ENCODE measurements around the gene NOX4. TPM values are rescaled to one million over a fixed set of nuclear protein-coding genes. Genes with fewer than 3 reads are reported as not detected.

The NOX4 gene
- total RNA-seq, 1 donor from 2014 or later = 3.3 TPM

DNA sequence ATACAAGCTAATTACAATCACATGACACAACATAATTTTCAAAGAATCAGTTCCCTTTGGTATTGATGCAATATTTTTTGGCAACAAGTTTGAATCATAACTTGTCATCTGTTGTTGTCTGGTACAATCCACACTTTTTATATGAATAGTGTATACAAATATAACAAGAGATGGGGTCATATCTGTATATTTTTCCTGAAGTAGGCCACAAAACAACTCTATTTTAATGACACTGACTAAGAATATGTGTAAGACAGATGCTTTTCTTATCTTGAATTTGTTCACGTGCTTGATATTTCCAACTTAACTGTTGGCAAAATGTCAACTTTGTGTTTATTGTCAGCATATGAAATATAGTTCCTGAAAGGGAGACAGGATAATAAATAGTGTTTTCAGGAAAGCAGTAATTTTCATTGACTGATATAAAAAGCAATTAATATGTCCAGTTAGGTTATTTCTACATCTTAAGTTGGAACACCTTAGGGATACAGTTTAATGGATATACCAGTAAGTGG is 27.9 kb downstream of the NOX4 start:
- Histone ChIP-seq H3F3A (ENCODE audit: low read depth) (no peaks in the 10 kb centered on the region), H3K4me2 (no peak overlapping the region), H3K4me3 (no peak overlapping the region), H3K9me3 (ENCODE audit: low read depth) (no peaks in the 10 kb centered on the region), H3K4me1 (no peaks in the 10 kb centered on the region), H3K27me3 (no peaks in the 10 kb centered on the region), H3K36me3 (no peaks in the 10 kb centered on the region), H2AFZ (replicated peaks) (no peak overlapping the region), H4K20me1 (ENCODE audit: low read depth) (no peaks in the 10 kb centered on the region), H3K9ac (no peak overlapping the region), H3K27ac (no peak overlapping the region), H3K79me2 (ENCODE audit: low read depth) (no peaks in the 10 kb centered on the region)
- TF ChIP-seq EZH2phosphoT487 (IDR thresholded peaks at IDR 0.05) = no peak
- TF ChIP-seq EZH2 (IDR thresholded peaks at IDR 0.05) = no peak
- Mint-ChIP-seq H3K36me3 (no peaks in the 10 kb centered on the region), H3K4me1 (no peaks in the 10 kb centered on the region), H3K9me3 (peaks cover 2% of the 10 kb centered on the region), H3K27ac (no peak overlapping the region), H3K4me3 (no peak overlapping the region), H3K27me3 (ENCODE audit: insufficient read depth, low read depth) (no peaks in the 10 kb centered on the region)
- no peak for DNase-seq (ENCODE audit: low spot score)

DNA sequence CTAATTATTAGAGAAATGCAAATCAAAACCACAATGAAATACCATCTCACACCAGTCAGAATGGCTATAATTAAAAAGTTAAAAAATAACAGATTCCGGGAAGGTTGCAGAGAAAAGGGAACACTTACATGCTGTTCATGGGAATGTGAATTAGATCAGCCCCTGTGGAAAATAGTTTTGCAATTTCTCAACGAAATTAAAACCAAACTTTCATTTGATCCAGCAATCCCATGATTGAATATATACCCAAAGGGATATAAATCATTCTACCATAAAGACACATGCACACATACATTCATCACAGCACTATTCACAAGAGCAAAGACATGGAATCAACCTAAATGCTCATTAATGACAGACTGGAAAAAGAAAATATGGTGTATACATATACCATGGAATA is 32.5 kb downstream of the NOX4 start:
- Histone ChIP-seq H3K9ac (no peak overlapping the region), H3K79me2 (ENCODE audit: low read depth) (no peaks in the 10 kb centered on the region), H4K20me1 (ENCODE audit: low read depth) (no peaks in the 10 kb centered on the region), H3K27me3 (no peaks in the 10 kb centered on the region), H3K4me2 (no peak overlapping the region), H3K27ac (no peak overlapping the region), H3K9me3 (ENCODE audit: low read depth) (no peaks in the 10 kb centered on the region), H2AFZ (replicated peaks) (no peak overlapping the region), H3K4me1 (no peaks in the 10 kb centered on the region), H3F3A (ENCODE audit: low read depth) (no peaks in the 10 kb centered on the region), H3K4me3 (no peak overlapping the region), H3K36me3 (no peaks in the 10 kb centered on the region)
- H3K36me3 Mint-ChIP-seq = peaks cover 2% of the 10 kb centered on the region
- H3K4me1 Mint-ChIP-seq = no peaks in the 10 kb centered on the region
- TF ChIP-seq EZH2 (IDR thresholded peaks at IDR 0.05) (no peak), EZH2phosphoT487 (IDR thresholded peaks at IDR 0.05) (no peak)
- TF ChIP-seq, protein P1, sequence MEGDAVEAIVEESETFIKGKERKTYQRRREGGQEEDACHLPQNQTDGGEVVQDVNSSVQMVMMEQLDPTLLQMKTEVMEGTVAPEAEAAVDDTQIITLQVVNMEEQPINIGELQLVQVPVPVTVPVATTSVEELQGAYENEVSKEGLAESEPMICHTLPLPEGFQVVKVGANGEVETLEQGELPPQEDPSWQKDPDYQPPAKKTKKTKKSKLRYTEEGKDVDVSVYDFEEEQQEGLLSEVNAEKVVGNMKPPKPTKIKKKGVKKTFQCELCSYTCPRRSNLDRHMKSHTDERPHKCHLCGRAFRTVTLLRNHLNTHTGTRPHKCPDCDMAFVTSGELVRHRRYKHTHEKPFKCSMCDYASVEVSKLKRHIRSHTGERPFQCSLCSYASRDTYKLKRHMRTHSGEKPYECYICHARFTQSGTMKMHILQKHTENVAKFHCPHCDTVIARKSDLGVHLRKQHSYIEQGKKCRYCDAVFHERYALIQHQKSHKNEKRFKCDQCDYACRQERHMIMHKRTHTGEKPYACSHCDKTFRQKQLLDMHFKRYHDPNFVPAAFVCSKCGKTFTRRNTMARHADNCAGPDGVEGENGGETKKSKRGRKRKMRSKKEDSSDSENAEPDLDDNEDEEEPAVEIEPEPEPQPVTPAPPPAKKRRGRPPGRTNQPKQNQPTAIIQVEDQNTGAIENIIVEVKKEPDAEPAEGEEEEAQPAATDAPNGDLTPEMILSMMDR (IDR thresholded peaks at IDR 0.05) = no peak
- H3K4me3 Mint-ChIP-seq = no peak overlapping the region
- peaks cover 2% of the 10 kb centered on the region for H3K9me3 Mint-ChIP-seq
- DNase-seq (ENCODE audit: low spot score) = no peak
- no peak overlapping the region for H3K27ac Mint-ChIP-seq
- H3K27me3 Mint-ChIP-seq (ENCODE audit: insufficient read depth, low read depth) = no peaks in the 10 kb centered on the region

DNA sequence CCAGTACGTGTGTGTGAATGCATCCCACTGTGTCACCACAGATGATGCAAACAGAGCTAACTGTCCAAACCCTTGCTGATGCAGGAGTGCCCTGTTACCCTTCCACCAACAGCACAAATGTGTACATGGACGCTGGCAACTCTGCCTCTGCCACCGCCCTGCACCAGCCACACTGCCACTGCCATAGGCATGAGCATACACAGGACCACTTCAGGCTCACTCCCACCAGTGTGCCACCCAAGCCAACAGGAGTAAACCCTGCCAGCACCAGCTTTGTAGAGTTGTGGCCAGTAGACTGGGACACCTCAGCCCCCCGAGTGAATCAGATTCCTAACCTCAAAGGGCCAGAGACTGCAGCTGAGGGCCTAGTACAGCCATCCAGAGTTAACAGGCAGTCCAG is 34.0 kb downstream of the NOX4 start:
- Mint-ChIP-seq H3K4me3 (no peak overlapping the region), H3K4me1 (no peaks in the 10 kb centered on the region), H3K27me3 (ENCODE audit: insufficient read depth, low read depth) (no peaks in the 10 kb centered on the region), H3K36me3 (peaks cover 2% of the 10 kb centered on the region), H3K9me3 (peaks cover 2% of the 10 kb centered on the region), H3K27ac (peak overlapping the region; percentile 54)
- no peaks in the 10 kb centered on the region for H3K27me3 ChIP-seq
- no peak overlapping the region for H3K27ac ChIP-seq
- no peaks in the 10 kb centered on the region for H3K9me3 ChIP-seq (ENCODE audit: low read depth)
- TF ChIP-seq EZH2phosphoT487 (IDR thresholded peaks at IDR 0.05) (no peak), EZH2 (IDR thresholded peaks at IDR 0.05) (no peak)
- TF ChIP-seq, protein P1 (IDR thresholded peaks at IDR 0.05) = no peak
- no peak overlapping the region for H2AFZ ChIP-seq (replicated peaks)
- no peak overlapping the region for H3K4me3 ChIP-seq
- no peaks in the 10 kb centered on the region for H4K20me1 ChIP-seq (ENCODE audit: low read depth)
- no peak overlapping the region for H3K4me2 ChIP-seq
- H3K36me3 ChIP-seq = no peaks in the 10 kb centered on the region
- DNase-seq (ENCODE audit: low spot score) = no peak
- H3K79me2 ChIP-seq (ENCODE audit: low read depth) = no peaks in the 10 kb centered on the region
- no peak overlapping the region for H3K9ac ChIP-seq
- no peaks in the 10 kb centered on the region for H3K4me1 ChIP-seq
- H3F3A ChIP-seq (ENCODE audit: low read depth) = no peaks in the 10 kb centered on the region

DNA sequence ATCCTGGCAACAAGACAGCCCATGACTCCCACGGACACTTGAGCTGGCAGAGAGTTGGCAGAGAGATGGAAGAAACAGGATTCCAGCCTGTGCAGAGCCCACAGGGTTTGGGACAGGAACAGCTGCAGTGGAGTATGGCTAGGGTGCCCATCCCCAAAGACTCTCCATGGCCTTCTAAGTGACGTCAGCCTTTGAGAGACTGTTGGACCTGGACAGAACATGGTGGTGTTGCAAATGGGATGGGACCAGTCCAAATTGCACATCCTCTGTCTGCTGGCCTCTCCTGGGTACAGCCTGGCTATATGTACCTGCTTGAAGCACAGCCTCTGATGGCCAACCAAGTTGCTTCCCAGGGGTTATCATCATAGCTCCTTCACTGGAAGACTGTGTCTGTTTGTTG is 34.5 kb downstream of the NOX4 start:
- no peak overlapping the region for H3K4me3 Mint-ChIP-seq
- Histone ChIP-seq H3K9ac (no peak overlapping the region), H3K4me3 (no peak overlapping the region), H3K27ac (no peak overlapping the region), H2AFZ (replicated peaks) (no peak overlapping the region), H3K9me3 (ENCODE audit: low read depth) (no peaks in the 10 kb centered on the region), H3K4me2 (no peak overlapping the region), H3K36me3 (no peaks in the 10 kb centered on the region), H3K27me3 (no peaks in the 10 kb centered on the region), H3K4me1 (no peaks in the 10 kb centered on the region), H4K20me1 (ENCODE audit: low read depth) (no peaks in the 10 kb centered on the region), H3F3A (ENCODE audit: low read depth) (no peaks in the 10 kb centered on the region), H3K79me2 (ENCODE audit: low read depth) (no peaks in the 10 kb centered on the region)
- peak overlapping the region; percentile 54 for H3K27ac Mint-ChIP-seq
- no peaks in the 10 kb centered on the region for H3K4me1 Mint-ChIP-seq
- no peak for DNase-seq (ENCODE audit: low spot score)
- H3K27me3 Mint-ChIP-seq (ENCODE audit: insufficient read depth, low read depth) = no peaks in the 10 kb centered on the region
- TF ChIP-seq EZH2 (IDR thresholded peaks at IDR 0.05) (no peak), EZH2phosphoT487 (IDR thresholded peaks at IDR 0.05) (no peak)
- TF ChIP-seq, protein P1 (IDR thresholded peaks at IDR 0.05) = no peak
- peaks cover 2% of the 10 kb centered on the region for H3K9me3 Mint-ChIP-seq
- H3K36me3 Mint-ChIP-seq = peaks cover 2% of the 10 kb centered on the region

All from neural progenitor cell (in vitro differentiated cells).